KMS-11 (cell line): ENCODE data around the gene UBE2G1.

Source experiments
- H2AFZ ChIP-seq: fragments of 200-600 bp; sonication (generic); 2 replicates; pipeline ENCODE4 v1.6.1; 2016; ENCODE audit warnings: antibody characterized with exemption, mixed run types, low read depth
- H3K27ac ChIP-seq: fragments of 200-600 bp; sonication (generic); 2 replicates; pipeline ENCODE4 v1.6.1; 2016; ENCODE audit warnings: mild to moderate bottlenecking, mixed run types
- H3K27me3 ChIP-seq: fragments of 200-600 bp; sonication (generic); 2 replicates; pipeline ENCODE4 v1.6.1; 2017; ENCODE audit warnings: mild to moderate bottlenecking, low read depth, mixed run types, moderate library complexity; ENCODE audit not compliant: insufficient read depth
- H3K36me3 ChIP-seq: fragments of 200-600 bp; sonication (generic); 2 replicates; pipeline ENCODE4 v1.6.1; 2017; ENCODE audit warnings: mild to moderate bottlenecking, mixed run types; ENCODE audit not compliant: insufficient read depth
- H3K4me1 ChIP-seq: fragments of 200-600 bp; sonication (generic); 2 replicates; pipeline ENCODE4 v1.6.1; 2016; ENCODE audit warnings: mild to moderate bottlenecking, low read depth, mixed run types; ENCODE audit not compliant: poor library complexity, severe bottlenecking
- H3K4me2 ChIP-seq: fragments of 200-600 bp; sonication (generic); 2 replicates; pipeline ENCODE4 v1.7.0; 2016; ENCODE audit warnings: mild to moderate bottlenecking, mixed run types
- H3K4me3 ChIP-seq: fragments of 200-600 bp; sonication (generic); IDR thresholded peaks from 2 replicates; pipeline ENCODE4 v1.6.1; 2017; ENCODE audit warnings: low read depth, low read length, mixed read lengths; ENCODE audit not compliant: insufficient read depth
- H3K79me2 ChIP-seq: fragments of 200-600 bp; sonication (generic); 2 replicates; pipeline ENCODE4 v1.6.1; 2016; ENCODE audit warnings: low read depth, mixed run types; ENCODE audit not compliant: insufficient read depth
- H3K9ac ChIP-seq: fragments of 200-600 bp; sonication (generic); 2 replicates; pipeline ENCODE4 v1.6.1; 2016; ENCODE audit warnings: mild to moderate bottlenecking, mixed run types
- H4K20me1 ChIP-seq: fragments of 200-600 bp; sonication (generic); 2 replicates; pipeline ENCODE4 v1.6.1; 2016; ENCODE audit warnings: mild to moderate bottlenecking, mixed run types; ENCODE audit not compliant: insufficient read depth
- CTCF ChIP-seq: fragments of 200-600 bp; sonication (generic); conservative IDR thresholded peaks from 2 replicates; pipeline ENCODE4 v1.6.1; 2017; ENCODE audit warnings: low read depth, mild to moderate bottlenecking, antibody characterized with exemption, low read length, moderate library complexity, mixed read lengths

UBE2G1 gene

GRCh38 chr17:4326608-4327007 lies 39.9 kb downstream of the UBE2G1 start:
- no peak for TF ChIP-seq CTCF
- no peak overlapping the region for H3K9ac ChIP-seq
- H3K79me2 ChIP-seq: peaks cover 98% of the 10 kb centered on the region
- no peaks in the 10 kb centered on the region for H3K36me3 ChIP-seq
- no peaks in the 10 kb centered on the region for H3K27me3 ChIP-seq
- H3K27ac ChIP-seq: no peak overlapping the region
- H3K4me1 ChIP-seq: no peaks in the 10 kb centered on the region
- no peak overlapping the region for H2AFZ ChIP-seq
- H3K4me2 ChIP-seq: no peak overlapping the region
- peaks cover 25% of the 10 kb centered on the region for H4K20me1 ChIP-seq
- no peak overlapping the region for H3K4me3 ChIP-seq

- no peak overlapping the region for H3K4me2 ChIP-seq
- H3K4me3 ChIP-seq: no peak overlapping the region
- H2AFZ ChIP-seq: no peak overlapping the region
- no peaks in the 10 kb centered on the region for H3K27me3 ChIP-seq
- H3K79me2 ChIP-seq: peaks cover 98% of the 10 kb centered on the region
- no peak for TF ChIP-seq CTCF
- no peaks in the 10 kb centered on the region for H3K4me1 ChIP-seq
- no peaks in the 10 kb centered on the region for H3K36me3 ChIP-seq
- no peak overlapping the region for H3K27ac ChIP-seq
- peaks cover 25% of the 10 kb centered on the region for H4K20me1 ChIP-seq
- no peak overlapping the region for H3K9ac ChIP-seq
Observed at GRCh38 chr17:4326112-4326511, 40.4 kb downstream of the UBE2G1 start.

- H3K4me1 ChIP-seq: no peaks in the 10 kb centered on the region
- H2AFZ ChIP-seq: no peak overlapping the region
- no peaks in the 10 kb centered on the region for H3K27me3 ChIP-seq
- peaks cover 90% of the 10 kb centered on the region for H3K79me2 ChIP-seq
- H3K9ac ChIP-seq: no peak overlapping the region
- H3K36me3 ChIP-seq: no peaks in the 10 kb centered on the region
- peaks cover 27% of the 10 kb centered on the region for H4K20me1 ChIP-seq
- no peak for TF ChIP-seq CTCF
- H3K27ac ChIP-seq: no peak overlapping the region
- no peak overlapping the region for H3K4me2 ChIP-seq
- H3K4me3 ChIP-seq: no peak overlapping the region
Observed at GRCh38 chr17:4324463-4324862, 42.0 kb downstream of the UBE2G1 start.

- no peak for TF ChIP-seq CTCF
- Histone ChIP-seq H3K79me2 (peaks cover 86% of the 10 kb centered on the region), H3K9ac (no peak overlapping the region), H3K36me3 (no peaks in the 10 kb centered on the region), H3K4me1 (peaks cover 4% of the 10 kb centered on the region), H4K20me1 (peaks cover 20% of the 10 kb centered on the region), H3K27ac (no peak overlapping the region), H3K27me3 (no peaks in the 10 kb centered on the region), H3K4me2 (no peak overlapping the region), H3K4me3 (no peak overlapping the region), H2AFZ (no peak overlapping the region)
Observed at GRCh38 chr17:4319221-4319620, 47.3 kb downstream of the UBE2G1 start.

GRCh38 chr17:4318596-4318995 lies 47.9 kb downstream of the UBE2G1 start:
- Histone ChIP-seq H3K4me1 (peaks cover 5% of the 10 kb centered on the region), H3K79me2 (peaks cover 86% of the 10 kb centered on the region), H3K4me3 (no peak overlapping the region), H3K36me3 (no peaks in the 10 kb centered on the region), H3K4me2 (no peak overlapping the region), H4K20me1 (peaks cover 13% of the 10 kb centered on the region), H2AFZ (no peak overlapping the region), H3K27ac (no peak overlapping the region), H3K9ac (no peak overlapping the region), H3K27me3 (no peaks in the 10 kb centered on the region)
- no peak for TF ChIP-seq CTCF
